GM12878 (cell line): ENCODE data around the gene FCGR2B. TPM values are rescaled to one million over a fixed set of nuclear protein-coding genes. Genes with fewer than 3 reads are reported as not detected.

ENCODE experiments used
- ASH2L ChIP-seq: fragments of 300-600, 200-600 bp; sonication (generic); IDR thresholded peaks from 2 replicates; pipeline ENCODE4 v1.6.1; 2017; ENCODE audit warnings: low read depth, mild to moderate bottlenecking, borderline replicate concordance
- ATF7 ChIP-seq: fragments of 450-650 bp; IDR thresholded peaks from 2 replicates; pipeline ENCODE4 v1.6.1; 2016; ENCODE audit warnings: low read depth, mild to moderate bottlenecking
- BHLHE40 ChIP-seq, 2 experiments: fragments of 450-650 bp in 1 of 2; IDR thresholded peaks; 2 replicates each; pipeline ENCODE4 v1.6.1; 2011 to 2017; ENCODE audit warnings: low read depth in 2 of 2, borderline replicate concordance in 1 of 2, improper control_type of control experiment in 1 of 2, low read length in 1 of 2, mild to moderate bottlenecking in 1 of 2
- CREB1 ChIP-seq: IDR thresholded peaks from 2 replicates; pipeline ENCODE4 v1.6.1; 2012; ENCODE audit warnings: low read depth, mild to moderate bottlenecking, inconsistent platforms
- CREM ChIP-seq: IDR thresholded peaks from 2 replicates; pipeline ENCODE4 v1.6.1; 2014; ENCODE audit warnings: antibody characterized with exemption, low read depth
- EED ChIP-seq: sonication (generic); IDR thresholded peaks from 2 replicates; pipeline ENCODE4 v1.6.1; 2016; ENCODE audit warnings: antibody characterized with exemption, low read depth
- IKZF1 ChIP-seq: fragments of 450-650 bp; conservative IDR thresholded peaks from 2 replicates; pipeline ENCODE4 v1.6.1; 2017; ENCODE audit warnings: antibody characterized with exemption, mild to moderate bottlenecking
- MTA2 ChIP-seq: fragments of 450-650 bp; IDR thresholded peaks from 2 replicates; pipeline ENCODE4 v1.6.1; 2016; ENCODE audit warnings: low read depth, mild to moderate bottlenecking, moderate library complexity
- MTA3 ChIP-seq: IDR thresholded peaks from 2 replicates; pipeline ENCODE4 v1.6.1; 2012; ENCODE audit warnings: low read length, inconsistent platforms, borderline replicate concordance
- RAD21 ChIP-seq: IDR thresholded peaks from 2 replicates; pipeline ENCODE4 v1.6.1; 2011; ENCODE audit warnings: mild to moderate bottlenecking, low read depth, low read length, moderate library complexity; ENCODE audit not compliant: insufficient read depth
- RB1 ChIP-seq: fragments of 450-650 bp; formaldehyde crosslinking; IDR thresholded peaks from 2 replicates; pipeline ENCODE4 v1.6.1; 2017; ENCODE audit warnings: mild to moderate bottlenecking, borderline replicate concordance
- RELA ChIP-seq: fragments of 450-650 bp; IDR thresholded peaks from 2 replicates; pipeline ENCODE4 v1.8.0; 2014; ENCODE audit warnings: borderline replicate concordance; ENCODE audit not compliant: partially characterized antibody
- RELB ChIP-seq: fragments of 450-650 bp; IDR thresholded peaks from 2 replicates; pipeline ENCODE4 v1.6.1; 2017; ENCODE audit warnings: low read depth, mild to moderate bottlenecking, moderate library complexity
- SREBF2 ChIP-seq: IDR thresholded peaks from 2 replicates; pipeline ENCODE4 v1.6.1; 2012; ENCODE audit warnings: mild to moderate bottlenecking, low read length
- TARDBP ChIP-seq: IDR thresholded peaks from 2 replicates; pipeline ENCODE4 v1.6.1; 2016; ENCODE audit warnings: borderline replicate concordance
- ZBED1 ChIP-seq: IDR thresholded peaks from 2 replicates; pipeline ENCODE4 v1.6.1; 2016; ENCODE audit warnings: borderline replicate concordance
- ZNF217 ChIP-seq: fragments of 450-650 bp; IDR thresholded peaks from 2 replicates; pipeline ENCODE4 v1.6.1; 2017; ENCODE audit warnings: antibody characterized with exemption, mild to moderate bottlenecking
- ZNF24 ChIP-seq: fragments of 450-650 bp; IDR thresholded peaks from 2 replicates; pipeline ENCODE4 v1.6.1; 2017; ENCODE audit warnings: antibody characterized with exemption, mild to moderate bottlenecking
- ZSCAN29 ChIP-seq: fragments of 450-650 bp; IDR thresholded peaks from 2 replicates; pipeline ENCODE4 v1.6.1; 2017; ENCODE audit warnings: mild to moderate bottlenecking, moderate library complexity
- polyA plus RNA-seq, 11 experiments: library from polyadenylated mRNA; depleted of rRNA in 4 of 11; unstranded in 6 of 11; stranded (reverse) in 5 of 11; fragments of >200 nt; fragmentation: Nextera tagmentation in 4 of 11; fragmentation: Illumina TruSeq in 1 of 11; extraction: Ambion mirVana in 4 of 11; extraction: Trizol in 1 of 11; gene quantifications; 1 replicate in 1 of 11; 2 replicates in 10 of 11; pipeline versions ENCODE4 v1.2.1 to v1.2.3, GENCODE V29; 2011 to 2016; ENCODE audit warnings: inconsistent platforms in 2 of 11, missing spikeins in 2 of 11, low read depth in 1 of 11
- total RNA-seq, 4 experiments: library from RNA; depleted of rRNA in 3 of 4; stranded (reverse); fragments of >200 nt in 3 of 4; fragmentation: Illumina TruSeq in 1 of 4; extraction: Trizol in 1 of 4; gene quantifications; 2 replicates each; pipeline versions ENCODE4 v1.2.1 to v1.2.3, GENCODE V29; 2013 to 2021
- TF ChIP-seq, protein P1 (sequence below): fragments of 450-650 bp; IDR thresholded peaks from 2 replicates; pipeline ENCODE4 v1.6.1; 2016; ENCODE audit warnings: mild to moderate bottlenecking, moderate library complexity, borderline replicate concordance
- TF ChIP-seq, protein P2 (sequence below): fragments of 450-650 bp; IDR thresholded peaks from 2 replicates; pipeline ENCODE4 v1.6.1; 2016; ENCODE audit warnings: mild to moderate bottlenecking
- TF ChIP-seq, protein P3 (sequence below): fragments of 450-650 bp; IDR thresholded peaks from 2 replicates; pipeline ENCODE4 v1.6.1; 2016; ENCODE audit warnings: mild to moderate bottlenecking

FCGR2B gene
- total and polyA plus RNA-seq, 10 of the 15 experiments (the other 5 are each of a cell fraction or from before 2014, with no cell fraction given) = 76.6 to 216 (median 108) TPM

- 0 out of 2 replicates have a peak, but pooled peaks have one; percentile 51 for TF ChIP-seq RELB
- TF ChIP-seq, protein P1, sequence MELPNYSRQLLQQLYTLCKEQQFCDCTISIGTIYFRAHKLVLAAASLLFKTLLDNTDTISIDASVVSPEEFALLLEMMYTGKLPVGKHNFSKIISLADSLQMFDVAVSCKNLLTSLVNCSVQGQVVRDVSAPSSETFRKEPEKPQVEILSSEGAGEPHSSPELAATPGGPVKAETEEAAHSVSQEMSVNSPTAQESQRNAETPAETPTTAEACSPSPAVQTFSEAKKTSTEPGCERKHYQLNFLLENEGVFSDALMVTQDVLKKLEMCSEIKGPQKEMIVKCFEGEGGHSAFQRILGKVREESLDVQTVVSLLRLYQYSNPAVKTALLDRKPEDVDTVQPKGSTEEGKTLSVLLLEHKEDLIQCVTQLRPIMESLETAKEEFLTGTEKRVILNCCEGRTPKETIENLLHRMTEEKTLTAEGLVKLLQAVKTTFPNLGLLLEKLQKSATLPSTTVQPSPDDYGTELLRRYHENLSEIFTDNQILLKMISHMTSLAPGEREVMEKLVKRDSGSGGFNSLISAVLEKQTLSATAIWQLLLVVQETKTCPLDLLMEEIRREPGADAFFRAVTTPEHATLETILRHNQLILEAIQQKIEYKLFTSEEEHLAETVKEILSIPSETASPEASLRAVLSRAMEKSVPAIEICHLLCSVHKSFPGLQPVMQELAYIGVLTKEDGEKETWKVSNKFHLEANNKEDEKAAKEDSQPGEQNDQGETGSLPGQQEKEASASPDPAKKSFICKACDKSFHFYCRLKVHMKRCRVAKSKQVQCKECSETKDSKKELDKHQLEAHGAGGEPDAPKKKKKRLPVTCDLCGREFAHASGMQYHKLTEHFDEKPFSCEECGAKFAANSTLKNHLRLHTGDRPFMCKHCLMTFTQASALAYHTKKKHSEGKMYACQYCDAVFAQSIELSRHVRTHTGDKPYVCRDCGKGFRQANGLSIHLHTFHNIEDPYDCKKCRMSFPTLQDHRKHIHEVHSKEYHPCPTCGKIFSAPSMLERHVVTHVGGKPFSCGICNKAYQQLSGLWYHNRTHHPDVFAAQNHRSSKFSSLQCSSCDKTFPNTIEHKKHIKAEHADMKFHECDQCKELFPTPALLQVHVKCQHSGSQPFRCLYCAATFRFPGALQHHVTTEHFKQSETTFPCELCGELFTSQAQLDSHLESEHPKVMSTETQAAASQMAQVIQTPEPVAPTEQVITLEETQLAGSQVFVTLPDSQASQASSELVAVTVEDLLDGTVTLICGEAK = peak; percentile 75; the same call in 1 of the 2 replicates
- TF ChIP-seq BHLHE40 (IDR thresholded peaks at IDR 0.05; ENCODE audit: borderline replicate concordance in 1 of 2, low read depth in 2 of 2, low read length in 1 of 2) = peak in 1 of 2 experiments; percentile 12; a peak in 1 of 4 replicates
- TF ChIP-seq RELA = peak; percentile 35
- TF ChIP-seq ZNF24 = peak; percentile 99
- 0 out of 2 replicates have a peak, but pooled peaks have one; percentile 5 for TF ChIP-seq EED
- TF ChIP-seq ASH2L = 0 out of 2 replicates have a peak, but pooled peaks have one; percentile 39
- peak; percentile 64 for TF ChIP-seq ATF7
- peak; percentile 98 for TF ChIP-seq TARDBP
- TF ChIP-seq CREB1 = peak; percentile 74
- TF ChIP-seq, protein P2, sequence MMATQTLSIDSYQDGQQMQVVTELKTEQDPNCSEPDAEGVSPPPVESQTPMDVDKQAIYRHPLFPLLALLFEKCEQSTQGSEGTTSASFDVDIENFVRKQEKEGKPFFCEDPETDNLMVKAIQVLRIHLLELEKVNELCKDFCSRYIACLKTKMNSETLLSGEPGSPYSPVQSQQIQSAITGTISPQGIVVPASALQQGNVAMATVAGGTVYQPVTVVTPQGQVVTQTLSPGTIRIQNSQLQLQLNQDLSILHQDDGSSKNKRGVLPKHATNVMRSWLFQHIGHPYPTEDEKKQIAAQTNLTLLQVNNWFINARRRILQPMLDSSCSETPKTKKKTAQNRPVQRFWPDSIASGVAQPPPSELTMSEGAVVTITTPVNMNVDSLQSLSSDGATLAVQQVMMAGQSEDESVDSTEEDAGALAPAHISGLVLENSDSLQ = 0 out of 2 replicates have a peak, but pooled peaks have one; percentile 8
- peak; percentile 87 for TF ChIP-seq ZSCAN29
- TF ChIP-seq, protein P3, sequence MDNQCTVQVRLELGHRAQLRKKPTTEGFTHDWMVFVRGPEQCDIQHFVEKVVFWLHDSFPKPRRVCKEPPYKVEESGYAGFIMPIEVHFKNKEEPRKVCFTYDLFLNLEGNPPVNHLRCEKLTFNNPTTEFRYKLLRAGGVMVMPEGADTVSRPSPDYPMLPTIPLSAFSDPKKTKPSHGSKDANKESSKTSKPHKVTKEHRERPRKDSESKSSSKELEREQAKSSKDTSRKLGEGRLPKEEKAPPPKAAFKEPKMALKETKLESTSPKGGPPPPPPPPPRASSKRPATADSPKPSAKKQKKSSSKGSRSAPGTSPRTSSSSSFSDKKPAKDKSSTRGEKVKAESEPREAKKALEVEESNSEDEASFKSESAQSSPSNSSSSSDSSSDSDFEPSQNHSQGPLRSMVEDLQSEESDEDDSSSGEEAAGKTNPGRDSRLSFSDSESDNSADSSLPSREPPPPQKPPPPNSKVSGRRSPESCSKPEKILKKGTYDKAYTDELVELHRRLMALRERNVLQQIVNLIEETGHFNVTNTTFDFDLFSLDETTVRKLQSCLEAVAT = peak; percentile 59; the same call in 1 of the 2 replicates
- TF ChIP-seq MTA2 = 0 out of 2 replicates have a peak, but pooled peaks have one; percentile 36
- peak; percentile 81 for TF ChIP-seq IKZF1
- TF ChIP-seq RB1 = peak; percentile 29; the same call in 1 of the 2 replicates
- peak; percentile 52; the same call in 1 of the 2 replicates for TF ChIP-seq ZBED1
- TF ChIP-seq SREBF2 = peak; percentile 94
- TF ChIP-seq RAD21 = 0 out of 2 replicates have a peak, but pooled peaks have one; percentile 20
- peak; percentile 40; the same call in 1 of the 2 replicates for TF ChIP-seq MTA3
- TF ChIP-seq ZNF217 = peak; percentile 62; the same call in 1 of the 2 replicates
- TF ChIP-seq CREM = peak; percentile 36; the same call in 1 of the 2 replicates
Observed at GRCh38 chr1:161621181-161622000, 41.6 kb upstream of the FCGR2B start (continued).
